ENCODE results near the gene SNX3.
"Not testable (repeated sequence)": the region's sequence is repeated elsewhere in the genome, so short reads cannot be mapped to it uniquely, and the experiment has no call there.

The SNX3 gene

DNA sequence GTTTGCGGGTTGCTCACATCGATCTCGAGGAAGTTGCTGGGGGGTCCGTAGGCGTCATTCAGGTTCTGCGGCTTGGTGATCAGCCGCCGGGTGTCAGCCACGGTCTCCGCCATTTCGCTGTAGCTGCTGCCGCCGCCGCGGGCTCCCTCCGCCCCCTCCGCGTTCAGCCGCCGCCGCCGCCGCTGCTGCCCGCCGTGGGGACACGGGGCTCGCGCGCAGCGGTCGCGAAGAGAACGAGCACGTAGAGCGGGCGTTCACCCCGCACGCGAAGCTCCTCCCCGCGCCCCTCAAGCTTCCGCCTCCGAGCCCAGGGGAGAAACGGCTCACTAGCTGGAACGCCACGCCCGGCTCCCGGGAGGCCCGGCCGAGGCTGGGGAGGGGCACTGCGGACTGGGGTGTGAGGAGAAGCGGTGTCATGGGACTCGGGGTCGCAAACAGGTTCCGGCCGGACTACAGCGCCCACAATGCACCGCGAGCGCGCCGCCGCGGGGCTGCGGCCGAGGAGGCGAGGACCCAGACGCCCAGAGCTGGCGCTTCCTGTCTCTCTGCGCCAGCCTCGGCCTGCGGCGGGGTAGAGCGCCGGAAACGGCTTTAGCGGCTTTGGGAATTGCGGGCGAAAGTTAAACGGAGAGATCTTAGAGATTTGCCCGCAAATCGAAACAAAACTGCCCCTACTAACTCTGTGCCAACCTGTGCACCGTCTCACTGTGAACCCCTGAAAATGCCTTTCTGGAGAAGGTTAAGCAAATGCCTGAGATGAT is at the start of gene SNX3:
Gene SNX3, minus strand, starts transcription at position 232 of the 761 bp plus-strand sequence. Its CDS starts 119 bp downstream, at position 113.
- DNase-seq: peak; percentile 95

DNA sequence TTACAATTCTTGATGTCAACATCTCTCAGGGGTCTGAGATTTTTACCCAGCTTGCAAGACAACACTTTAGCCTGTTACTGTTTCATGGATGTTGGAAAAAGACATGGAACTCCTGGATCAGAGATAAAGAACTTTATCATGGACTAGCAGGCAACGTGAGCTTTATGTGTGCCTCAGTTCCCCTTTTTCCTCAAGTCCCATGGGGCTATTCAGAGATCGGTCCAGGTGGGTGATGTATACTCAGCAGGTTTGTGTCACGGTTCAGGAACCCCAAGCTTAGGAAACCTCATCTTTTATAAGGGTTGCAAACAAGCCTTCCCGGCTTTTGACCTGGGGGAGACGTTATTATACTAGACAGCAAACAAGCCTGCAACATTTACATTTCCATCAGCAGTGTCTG is 49.0 kb upstream of the SNX3 start:
- no peak for DNase-seq

GRCh38 chr6:108308641-108309040 is 47.8 kb upstream of the SNX3 start:
- DNase-seq: peak; percentile 20

- no peak for DNase-seq
These were observed 43.8 kb upstream of the SNX3 start for GRCh38 chr6:108304646-108305045.

- no peak for DNase-seq
These were observed 41.5 kb upstream of the SNX3 start for GRCh38 chr6:108302386-108302785.

- no peak for DNase-seq
These were observed 34.8 kb upstream of the SNX3 start for GRCh38 chr6:108295676-108296075.

DNA sequence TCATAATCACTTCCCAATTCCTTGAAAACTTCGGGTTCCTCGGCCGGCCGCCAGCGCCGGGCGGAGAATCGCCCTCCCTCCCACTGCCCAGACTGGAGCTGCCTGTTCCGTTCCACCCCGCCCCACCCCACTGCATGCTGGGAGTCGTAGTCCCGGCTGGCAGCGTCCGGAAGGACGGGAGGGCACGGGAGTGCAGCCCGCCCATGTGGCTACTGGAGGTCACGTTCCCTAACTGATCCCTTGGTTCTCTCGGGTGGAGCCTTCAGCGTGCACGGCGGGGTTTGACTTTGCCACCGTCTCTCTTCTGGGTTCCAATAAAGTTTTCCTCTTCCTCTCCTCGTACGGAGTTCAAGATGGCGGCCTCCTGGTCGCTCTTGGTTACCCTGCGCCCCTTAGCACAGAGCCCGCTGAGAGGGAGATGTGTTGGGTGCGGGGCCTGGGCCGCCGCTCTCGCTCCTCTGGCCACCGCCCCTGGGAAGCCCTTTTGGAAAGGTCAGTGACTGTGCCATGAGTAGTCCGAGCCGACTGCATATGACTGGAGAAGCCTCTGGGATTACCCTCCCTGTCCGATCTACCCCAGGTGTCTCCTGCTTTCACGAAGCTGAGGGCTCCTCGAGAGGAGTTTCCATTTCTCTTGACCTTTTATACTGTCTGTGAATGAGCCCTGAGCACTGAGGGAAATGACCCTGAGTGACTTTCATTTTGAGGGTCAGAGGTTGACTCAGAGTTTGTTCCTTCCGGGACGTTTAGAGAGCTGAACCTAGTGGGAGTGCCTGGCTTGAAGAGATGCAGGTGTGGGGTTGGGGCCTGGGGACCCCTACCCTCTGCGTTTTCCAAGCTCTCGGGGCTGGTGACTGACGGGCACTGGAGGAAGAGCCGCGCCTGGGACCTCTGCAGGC is 34.1 kb upstream of the SNX3 start, which contains the start of gene AFG1L:
Gene AFG1L, plus strand, starts transcription at position 328 of the 899 bp plus-strand sequence. Its CDS starts 26 bp downstream, at position 354.
- peak; percentile 89 for DNase-seq

- no peak for DNase-seq
These were observed 33.5 kb upstream of the SNX3 start for GRCh38 chr6:108294297-108294726.

- DNase-seq: no peak
These were observed 32.9 kb upstream of the SNX3 start for GRCh38 chr6:108293527-108294296.

- DNase-seq: not testable (repeated sequence)
These were observed 31.7 kb upstream of the SNX3 start for GRCh38 chr6:108292561-108292960.

DNA sequence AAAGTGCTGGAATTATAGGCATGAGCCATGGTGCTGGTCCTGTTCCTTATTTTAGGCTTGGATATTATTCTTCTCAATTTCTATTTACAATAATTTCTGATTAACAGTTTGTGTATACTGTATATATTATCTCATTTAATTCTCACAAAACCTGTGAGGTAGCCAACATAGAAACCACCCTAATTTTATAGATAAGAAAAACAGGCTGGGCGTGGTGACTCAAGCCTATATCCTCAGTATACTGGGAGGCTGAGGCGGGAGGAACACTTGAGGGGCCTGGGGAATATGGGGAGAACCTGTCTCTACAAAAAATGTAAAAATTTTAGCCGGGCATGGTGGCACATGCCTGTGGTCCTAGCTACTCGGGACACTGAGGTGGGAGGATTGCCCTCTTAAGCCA is 30.3 kb upstream of the SNX3 start:
- DNase-seq: no peak

GRCh38 chr6:108288742-108289141 is 27.9 kb upstream of the SNX3 start:
- DNase-seq: peak; percentile 43

GRCh38 chr6:108287373-108287772 is 26.5 kb upstream of the SNX3 start:
- no peak for DNase-seq

- DNase-seq: no peak
These were observed 25.5 kb upstream of the SNX3 start for GRCh38 chr6:108286366-108286765.

GRCh38 chr6:108285381-108285780 is 24.5 kb upstream of the SNX3 start:
- DNase-seq: no peak

- no peak for DNase-seq
These were observed 17.0 kb upstream of the SNX3 start for GRCh38 chr6:108277831-108278230.

DNA sequence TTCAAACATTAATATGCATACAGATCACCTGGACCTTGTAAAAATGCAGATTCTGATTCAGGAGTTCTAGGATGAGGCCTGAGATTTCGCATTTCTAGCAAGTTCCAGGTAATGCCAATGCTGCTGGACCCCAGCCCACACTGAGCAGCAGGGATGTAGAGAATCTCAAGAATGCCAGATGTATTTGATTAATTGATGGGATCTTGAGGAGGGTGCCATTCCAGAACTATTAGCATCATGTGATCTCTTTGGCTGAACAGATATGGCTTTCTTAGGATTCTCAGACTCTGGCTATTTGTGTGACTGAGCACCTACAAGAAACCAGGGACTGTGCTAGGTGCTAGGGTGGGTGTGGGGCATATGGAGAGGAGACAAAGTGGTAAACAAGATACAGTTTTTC is 16.5 kb upstream of the SNX3 start:
- DNase-seq: no peak

GRCh38 chr6:108275976-108276375 is 15.1 kb upstream of the SNX3 start:
- DNase-seq: no peak

DNA sequence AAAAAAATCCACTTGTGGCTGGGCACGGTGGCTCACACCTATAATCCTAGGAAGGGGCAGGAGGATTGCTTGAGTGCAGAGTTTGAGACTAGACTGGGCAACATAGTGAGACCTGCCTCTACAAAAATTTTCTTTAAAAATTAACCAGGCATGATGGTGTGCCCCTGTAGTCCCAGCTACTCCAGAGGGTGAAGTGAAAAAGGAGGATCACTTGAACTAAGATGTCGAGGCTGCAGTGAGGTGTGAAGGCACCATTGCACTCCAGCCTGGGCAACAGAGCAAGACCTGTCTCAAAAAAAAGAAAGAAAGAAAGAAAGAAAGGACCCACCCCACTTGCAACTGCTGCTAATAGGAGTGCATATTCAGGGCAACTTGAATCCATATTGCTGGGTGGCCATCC is 13.7 kb upstream of the SNX3 start:
- no peak for DNase-seq

- not testable (repeated sequence) for DNase-seq
These were observed 9.1 kb upstream of the SNX3 start for GRCh38 chr6:108269955-108270354.

- no peak for DNase-seq
These were observed 8.0 kb upstream of the SNX3 start for GRCh38 chr6:108268845-108269244.

DNA sequence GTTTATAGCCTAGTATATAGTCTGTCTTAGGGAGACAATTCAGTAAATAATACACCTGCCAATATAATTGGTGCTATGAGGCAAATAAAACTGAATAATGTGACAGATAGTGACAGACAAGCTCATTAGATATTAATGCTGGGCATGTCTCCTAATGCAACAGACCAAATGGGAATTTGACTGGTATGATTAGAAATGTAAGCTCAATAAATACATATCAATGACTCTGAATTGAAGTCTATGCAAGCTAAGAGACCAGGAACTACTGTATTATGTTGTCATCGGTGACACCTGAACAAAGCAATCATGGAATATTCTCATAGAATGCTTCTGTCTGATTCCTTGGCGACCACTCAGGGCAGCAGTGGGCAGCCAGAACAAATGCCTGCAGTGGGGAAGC is 2.5 kb upstream of the SNX3 start:
- DNase-seq: no peak

All from activated CD4-positive, alpha-beta T cell treated with anti-CD3 and anti-CD28 coated beads, Interleukin-10, Interleukin-2, amounts not matched to agents 100 ng/mL and 50 ng/mL, durations not matched to agents 16 hours and 8 hours (primary cell).